HCT116 (cell line): Measurements from ENCODE around the gene STMP1. TPM values are rescaled to one million over a fixed set of nuclear protein-coding genes. Genes with fewer than 3 reads are reported as not detected.

Experiments
- ATAC-seq: fragments of 200-7000 bp; cut with Tn5 transposase; 2 replicates; pipeline ENCODE4 v1.9.1; 2020; ENCODE audit warnings: mild to moderate bottlenecking, moderate library complexity
- BruUV-seq: library from RNA; stranded (reverse); fragments of 400-500 nt; replicated peaks from 2 replicates; lab custom pipeline; 2021; lab: Mats Ljungman, UMichigan
- CTCF ChIA-PET: fragments of 300-600 bp; sonication (Branson Sonifier 250); formaldehyde crosslinking; loops from one replicate; lab custom pipeline; 2021; ENCODE audit warnings: antibody characterized with exemption; lab: Charles Lee
- POLR2A ChIA-PET: fragments of 300-600, 350-600 bp; sonication (Branson Sonifier 250); formaldehyde crosslinking; loops from one replicate; lab custom pipeline; 2021; ENCODE audit warnings: antibody characterized with exemption; lab: Charles Lee
- RAD21 ChIA-PET, 2 experiments: fragments of 300-600 bp; sonication (Branson Sonifier 250); formaldehyde crosslinking; loops; one replicate each; lab custom pipeline; 2023; ENCODE audit warnings: low total read pairs in 2 of 2; ENCODE audit not compliant: uncharacterized antibody in 2 of 2, unreplicated experiment in 2 of 2, low non-redundant PET in 1 of 2; lab: Charles Lee
- DNase-seq: peaks from one replicate; pipeline ENCODE4 v3.0.0-alpha.2; 2010; ENCODE audit warnings: low read depth, low spot score
- H2AFZ ChIP-seq: fragments of 200-600 bp; shearing (Covaris generic), sonication (generic); 2 replicates; pipeline ENCODE4 v1.6.1; 2017; ENCODE audit warnings: low read depth, mixed run types, mixed read lengths, antibody characterized with exemption, low read length; ENCODE audit not compliant: poor library complexity, severe bottlenecking
- H3K27ac ChIP-seq: 2 replicates; pipeline ENCODE4 v1.5.1; 2012; ENCODE audit warnings: low read depth, low read length
- H3K27me3 ChIP-seq: fragments of 200-600 bp; sonication (generic); 2 replicates; pipeline ENCODE4 v1.6.1; 2016; ENCODE audit warnings: mixed run types, low read length, mixed read lengths; ENCODE audit not compliant: insufficient read depth
- H3K36me3 ChIP-seq, 2 experiments: fragments of 200-500 bp in 1 of 2; fragments of 200-600 bp in 1 of 2; sonication (Bioruptor generic) in 1 of 2; sonication (generic) in 1 of 2; 2 replicates each; pipeline versions ENCODE4 v1.5.1 to v1.6.1; 2014 to 2016; ENCODE audit warnings: low read length in 2 of 2, inconsistent platforms in 1 of 2, mixed read lengths in 1 of 2, mixed run types in 1 of 2; ENCODE audit not compliant: insufficient read depth in 2 of 2, control insufficient read depth in 1 of 2
- H3K4me1 ChIP-seq, 2 experiments: fragments of 200-600 bp in 1 of 2; sonication (generic) in 1 of 2; 2 replicates each; pipeline versions ENCODE4 v1.5.1 to v1.6.1; 2012 to 2017; ENCODE audit warnings: low read length in 2 of 2, inconsistent platforms in 1 of 2, mild to moderate bottlenecking in 1 of 2, mixed read lengths in 1 of 2, mixed run types in 1 of 2, moderate library complexity in 1 of 2; ENCODE audit not compliant: insufficient read depth in 2 of 2, control insufficient read depth in 1 of 2
- H3K4me2 ChIP-seq: fragments of 200-600 bp; sonication (generic); 2 replicates; pipeline ENCODE4 v1.6.1; 2017; ENCODE audit warnings: mixed run types, low read length, mixed read lengths
- H3K4me3 ChIP-seq, 2 experiments: fragments of 200-600 bp in 1 of 2; sonication (generic) in 1 of 2; replicated peaks in 1 of 2; 2 replicates each; pipeline ENCODE4 v1.5.1; 2011 to 2016; ENCODE audit warnings: low read length in 2 of 2, control low read depth in 1 of 2, low read depth in 1 of 2, mild to moderate bottlenecking in 1 of 2, mixed read lengths in 1 of 2, mixed run types in 1 of 2
- H3K79me2 ChIP-seq: fragments of 200-600 bp; sonication (generic); 2 replicates; pipeline ENCODE4 v1.6.1; 2017; ENCODE audit warnings: mild to moderate bottlenecking, mixed run types, low read length, moderate library complexity, mixed read lengths; ENCODE audit not compliant: insufficient read depth
- H3K9ac ChIP-seq: fragments of 200-600 bp; sonication (generic); 2 replicates; pipeline ENCODE4 v1.6.1; 2016; ENCODE audit warnings: low read length, mixed read lengths
- H3K9me2 ChIP-seq: fragments of 200-600 bp; sonication (generic), shearing (Covaris generic); 2 replicates; pipeline ENCODE4 v1.6.1; 2017; ENCODE audit warnings: mixed run types, mild to moderate bottlenecking, moderate library complexity; ENCODE audit not compliant: insufficient read depth
- H3K9me3 ChIP-seq, 2 experiments: fragments of 200-500 bp in 1 of 2; fragments of 200-600 bp in 1 of 2; sonication (Bioruptor generic) in 1 of 2; sonication (generic) in 1 of 2; 2 replicates each; pipeline ENCODE4 v1.6.1; 2014 to 2017; ENCODE audit warnings: low read length in 2 of 2, mixed read lengths in 2 of 2, inconsistent platforms in 1 of 2, low read depth in 1 of 2, mild to moderate bottlenecking in 1 of 2, mixed run types in 1 of 2, moderate library complexity in 1 of 2; ENCODE audit not compliant: control insufficient read depth in 1 of 2, insufficient read depth in 1 of 2
- H4K20me1 ChIP-seq: fragments of 200-600 bp; sonication (generic), shearing (Covaris generic); 2 replicates; pipeline ENCODE4 v1.6.1; 2017; ENCODE audit warnings: mixed run types, mild to moderate bottlenecking, moderate library complexity; ENCODE audit not compliant: insufficient read depth
- ATF3 ChIP-seq: IDR thresholded peaks from 2 replicates; pipeline ENCODE4 v1.6.1; 2012
- CBX3 ChIP-seq: IDR thresholded peaks from 2 replicates; pipeline ENCODE4 v1.6.1; 2012; ENCODE audit warnings: low read depth
- CEBPB ChIP-seq: IDR thresholded peaks from 2 replicates; pipeline ENCODE4 v1.6.1; 2012; ENCODE audit warnings: low read depth
- CTCF ChIP-seq, 3 experiments: fragments of 200-600 bp in 1 of 3; sonication (generic) in 1 of 3; IDR thresholded peaks in 2 of 3; conservative IDR thresholded peaks in 1 of 3; 2 replicates each; pipeline ENCODE4 v1.5.1; 2012 to 2017; ENCODE audit warnings: low read depth in 2 of 3, low read length in 2 of 3, antibody characterized with exemption in 1 of 3, borderline replicate concordance in 1 of 3, control low read depth in 1 of 3, mild to moderate bottlenecking in 1 of 3, mixed read lengths in 1 of 3, mixed run types in 1 of 3, moderate library complexity in 1 of 3; ENCODE audit not compliant: insufficient read depth in 1 of 3
- ELF1 ChIP-seq: IDR thresholded peaks from 2 replicates; pipeline ENCODE4 v1.6.1; 2012; ENCODE audit warnings: low read depth, borderline replicate concordance
- EZH2phosphoT487 ChIP-seq: fragments of 200-600 bp; IDR thresholded peaks from 2 replicates; pipeline ENCODE4 v1.6.1; 2018; ENCODE audit warnings: antibody characterized with exemption, borderline replicate concordance
- MAX ChIP-seq: IDR thresholded peaks from 2 replicates; pipeline ENCODE4 v1.6.1; 2012
- POLR2A ChIP-seq: IDR thresholded peaks from 2 replicates; pipeline ENCODE4 v1.7.0; 2011; ENCODE audit warnings: borderline replicate concordance; ENCODE audit not compliant: insufficient read depth, insufficient read length; ENCODE audit errors: extremely low read depth
- POLR2AphosphoS5 ChIP-seq: IDR thresholded peaks from 2 replicates; pipeline ENCODE4 v1.6.1; 2011; ENCODE audit warnings: mild to moderate bottlenecking, low read depth, low read length, moderate library complexity
- RAD21 ChIP-seq: IDR thresholded peaks from 2 replicates; pipeline ENCODE4 v1.6.1; 2012; ENCODE audit warnings: low read depth, mild to moderate bottlenecking
- REST ChIP-seq: IDR thresholded peaks from 2 replicates; pipeline ENCODE4 v1.6.1; 2012; ENCODE audit warnings: low read depth
- SIN3A ChIP-seq: IDR thresholded peaks from 2 replicates; pipeline ENCODE4 v1.6.1; 2012; ENCODE audit warnings: low read depth
- SP1 ChIP-seq: IDR thresholded peaks from 2 replicates; pipeline ENCODE4 v1.6.1; 2012; ENCODE audit warnings: low read depth
- SRF ChIP-seq: IDR thresholded peaks from 2 replicates; pipeline ENCODE4 v1.6.1; 2012; ENCODE audit warnings: low read depth
- TCF7L2 ChIP-seq: IDR thresholded peaks from 2 replicates; pipeline ENCODE4 v1.7.0; 2011; ENCODE audit warnings: borderline replicate concordance, inconsistent platforms; ENCODE audit not compliant: insufficient read depth, insufficient read length; ENCODE audit errors: extremely low read depth
- YY1 ChIP-seq: IDR thresholded peaks from 2 replicates; pipeline ENCODE4 v1.6.1; 2011; ENCODE audit warnings: low read length, low read depth, moderate library complexity, mild to moderate bottlenecking; ENCODE audit not compliant: insufficient replicate concordance; ENCODE audit errors: extremely low read depth
- ZBTB33 ChIP-seq: IDR thresholded peaks from 2 replicates; pipeline ENCODE4 v1.6.1; 2011; ENCODE audit warnings: mild to moderate bottlenecking, low read length, moderate library complexity; ENCODE audit not compliant: insufficient replicate concordance; ENCODE audit errors: extremely low read depth
- ZFX ChIP-seq: fragments of 450-650 bp; IDR thresholded peaks from 2 replicates; pipeline ENCODE4 v1.6.1; 2017
- ZNF274 ChIP-seq: fragments of 200-500 bp; sonication (Bioruptor generic); IDR thresholded peaks from 2 replicates; pipeline ENCODE4 v1.6.1; 2014; ENCODE audit warnings: mild to moderate bottlenecking, low read depth, low read length, inconsistent platforms
- intact Hi-C: fragments of 100-400 bp; cut with micrococcal nuclease; formaldehyde crosslinking; loops from 2 replicates; pipeline ENCODE4 v1.10.0; 2022
- total RNA-seq: library from RNA; stranded (reverse); gene quantifications from one replicate; pipeline ENCODE4 v1.2.1, GENCODE V29; 2021; ENCODE audit not compliant: unreplicated experiment

Gene STMP1
- total RNA-seq, 1 experiment from 2014 or later: 32.8 TPM

GRCh38 chr7:135690566-135690965 is 28.3 kb downstream of the STMP1 start:
- POLR2A ChIA-PET: no interaction called here
- ATAC-seq: no peak

More at GRCh38 chr7:135690566-135690965, 28.3 kb downstream of the STMP1 start:
- no peaks in the 10 kb centered on the region for H3K9me3 ChIP-seq
- H4K20me1 ChIP-seq: no peaks in the 10 kb centered on the region
- H3K4me1 ChIP-seq: peaks cover 0 to 7% of the 10 kb centered on the region in 2 experiments; a peak in 1 of 4 replicates
- no peaks in the 10 kb centered on the region for H3K79me2 ChIP-seq
- H2AFZ ChIP-seq: no peak overlapping the region
- ChIA-PET RAD21 (no interaction called here), CTCF (interaction anchor here (0.9 kb wide), 1 partner anchor 18 kb away, joined by 3 read pairs; no protein-coding TSS in a partner anchor)
- no peaks in the 10 kb centered on the region for H3K9me2 ChIP-seq
- no peak overlapping the region for H3K4me3 ChIP-seq
- H3K9ac ChIP-seq: no peak overlapping the region
- intact Hi-C loops: no loop called here
- no TSS peak for BruUV-seq
- H3K4me2 ChIP-seq: no peak overlapping the region
- TF ChIP-seq SP1: no peak
- TF ChIP-seq ZBTB33: no peak
- TF ChIP-seq ZNF274: no peak
- TF ChIP-seq CTCF (IDR thresholded peaks at IDR 0.05 in 2 of 3, conservative IDR thresholded peaks at IDR 0.05 in 1 of 3; ENCODE audit: borderline replicate concordance in 1 of 3, insufficient read depth in 1 of 3, low read depth in 2 of 3, low read length in 2 of 3): no peak
- no peak for TF ChIP-seq POLR2A
- TF ChIP-seq REST: no peak
- TF ChIP-seq SIN3A: no peak
- TF ChIP-seq MAX: no peak
- no peak for TF ChIP-seq ZFX
- no peak for TF ChIP-seq CBX3
- no peak for TF ChIP-seq EZH2phosphoT487
- no peak for TF ChIP-seq YY1
- TF ChIP-seq TCF7L2: no peak
- no peak for TF ChIP-seq CEBPB
- no peak for TF ChIP-seq ELF1
- TF ChIP-seq ATF3: no peak
- TF ChIP-seq RAD21: no peak
- TF ChIP-seq SRF: no peak
- no peak for TF ChIP-seq POLR2AphosphoS5
- no peaks in the 10 kb centered on the region for H3K27me3 ChIP-seq
- no peak for DNase-seq
- no peak overlapping the region for H3K27ac ChIP-seq
- no peaks in the 10 kb centered on the region for H3K36me3 ChIP-seq
